ENCODE data around the gene NRP2. TPM values are rescaled to one million over a fixed set of nuclear protein-coding genes. Genes with fewer than 3 reads are reported as not detected.

Gene NRP2
- total RNA-seq, 2 donors from 2014 or later, result 69.7 to 92.4 TPM

DNA sequence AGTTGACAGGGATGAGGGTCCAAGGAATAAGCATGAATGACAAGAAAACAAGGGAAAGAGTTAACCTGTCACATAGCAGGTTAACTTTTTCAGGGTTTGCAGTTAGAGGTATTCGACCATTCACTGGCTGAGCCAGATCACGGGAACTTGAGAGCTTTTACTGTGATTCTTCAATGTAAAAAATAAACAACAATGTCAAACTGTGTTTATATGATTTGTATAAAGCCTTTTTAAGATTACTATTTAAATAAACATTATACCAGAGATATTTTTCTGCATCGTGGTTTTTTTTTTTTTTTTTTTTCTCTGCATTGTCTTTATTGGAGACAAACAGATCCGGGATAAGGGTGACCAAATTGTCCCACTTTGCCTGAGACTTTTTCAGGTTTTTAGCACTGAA is 115.6 kb downstream of the NRP2 start:
- no peak overlapping the region for H3K27ac Mint-ChIP-seq

DNA sequence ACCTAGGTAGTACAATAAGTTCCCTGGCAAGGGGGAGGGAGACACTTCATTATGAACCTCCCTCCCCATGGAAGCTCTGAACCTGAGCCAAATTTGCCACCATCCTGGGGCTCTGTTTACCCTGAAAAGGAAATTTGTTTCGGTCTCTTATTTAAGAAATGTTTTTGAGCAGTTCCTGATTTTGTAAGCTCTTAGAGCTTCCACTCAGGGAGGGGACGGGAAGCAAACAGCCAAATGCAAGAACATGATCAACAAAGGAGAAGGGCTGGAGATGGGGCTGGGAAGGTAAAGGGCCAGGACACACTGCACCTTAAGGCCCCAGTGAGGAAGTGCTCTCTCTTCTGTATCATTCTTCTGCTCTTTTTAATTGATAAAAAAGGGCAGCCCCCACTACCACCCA is 117.9 kb downstream of the NRP2 start:
- H3K27me3 ChIP-seq (ENCODE audit: control insufficient read depth, insufficient read depth, low read length, poor library complexity, severe bottlenecking), result no peaks in the 10 kb centered on the region
- Mint-ChIP-seq H3K9me3 (peaks cover 25% of the 10 kb centered on the region), H3K36me3 (ENCODE audit: low read depth) (peaks cover 45% of the 10 kb centered on the region), H3K27ac (no peak overlapping the region), H3K4me1 (peaks cover 5% of the 10 kb centered on the region), H3K4me3 (no peak overlapping the region), H3K27me3 (ENCODE audit: insufficient read depth) (no peaks in the 10 kb centered on the region)
- H3K27ac ChIP-seq (ENCODE audit: low read depth, low read length), result no peak overlapping the region
- H3K4me1 ChIP-seq (ENCODE audit: control insufficient read depth, insufficient read depth, low read length), result no peaks in the 10 kb centered on the region
- no peak overlapping the region for H3K4me3 ChIP-seq (ENCODE audit: low read length)
- 92 to 94% methylated on average over 2 of the region's 2 CpGs for WGBS, 2 experiments (ENCODE audit: insufficient coverage in 1 of 2, insufficient read length in 1 of 2)
- peaks cover 24% of the 10 kb centered on the region for H3K9me3 ChIP-seq (ENCODE audit: control insufficient read depth, low read length)
- TF ChIP-seq, protein P1, sequence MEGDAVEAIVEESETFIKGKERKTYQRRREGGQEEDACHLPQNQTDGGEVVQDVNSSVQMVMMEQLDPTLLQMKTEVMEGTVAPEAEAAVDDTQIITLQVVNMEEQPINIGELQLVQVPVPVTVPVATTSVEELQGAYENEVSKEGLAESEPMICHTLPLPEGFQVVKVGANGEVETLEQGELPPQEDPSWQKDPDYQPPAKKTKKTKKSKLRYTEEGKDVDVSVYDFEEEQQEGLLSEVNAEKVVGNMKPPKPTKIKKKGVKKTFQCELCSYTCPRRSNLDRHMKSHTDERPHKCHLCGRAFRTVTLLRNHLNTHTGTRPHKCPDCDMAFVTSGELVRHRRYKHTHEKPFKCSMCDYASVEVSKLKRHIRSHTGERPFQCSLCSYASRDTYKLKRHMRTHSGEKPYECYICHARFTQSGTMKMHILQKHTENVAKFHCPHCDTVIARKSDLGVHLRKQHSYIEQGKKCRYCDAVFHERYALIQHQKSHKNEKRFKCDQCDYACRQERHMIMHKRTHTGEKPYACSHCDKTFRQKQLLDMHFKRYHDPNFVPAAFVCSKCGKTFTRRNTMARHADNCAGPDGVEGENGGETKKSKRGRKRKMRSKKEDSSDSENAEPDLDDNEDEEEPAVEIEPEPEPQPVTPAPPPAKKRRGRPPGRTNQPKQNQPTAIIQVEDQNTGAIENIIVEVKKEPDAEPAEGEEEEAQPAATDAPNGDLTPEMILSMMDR (conservative IDR thresholded peaks at IDR 0.05), result no peak
- no peak overlapping the region for H3K9ac ChIP-seq (ENCODE audit: extremely low read depth, low read length, poor library complexity, severe bottlenecking)
- peaks cover 23% of the 10 kb centered on the region for H3K36me3 ChIP-seq (ENCODE audit: control insufficient read depth, insufficient read depth, low read length)
- no peak for DNase-seq

More for the DNA sequence above, 115.6 kb downstream of the NRP2 start:
- H3K4me1 ChIP-seq (ENCODE audit: control insufficient read depth, insufficient read depth, low read length), result no peaks in the 10 kb centered on the region
- peaks cover 24% of the 10 kb centered on the region for H3K9me3 ChIP-seq (ENCODE audit: control insufficient read depth, low read length)
- H3K27me3 ChIP-seq (ENCODE audit: control insufficient read depth, insufficient read depth, low read length, poor library complexity, severe bottlenecking), result no peaks in the 10 kb centered on the region
- no peak for DNase-seq
- H3K9ac ChIP-seq (ENCODE audit: extremely low read depth, low read length, poor library complexity, severe bottlenecking), result no peak overlapping the region
- peaks cover 63% of the 10 kb centered on the region for H3K36me3 Mint-ChIP-seq (ENCODE audit: low read depth)
- peaks cover 39% of the 10 kb centered on the region for H3K36me3 ChIP-seq (ENCODE audit: control insufficient read depth, insufficient read depth, low read length)
- no peaks in the 10 kb centered on the region for H3K27me3 Mint-ChIP-seq (ENCODE audit: insufficient read depth)
- H3K4me1 Mint-ChIP-seq, result peaks cover 5% of the 10 kb centered on the region
- H3K9me3 Mint-ChIP-seq, result peaks cover 25% of the 10 kb centered on the region
- H3K27ac ChIP-seq (ENCODE audit: low read depth, low read length), result no peak overlapping the region
- 97 to 100% methylated on average over 1 to 4 of the region's 4 CpGs for WGBS, 2 experiments (ENCODE audit: insufficient coverage in 1 of 2, insufficient read length in 1 of 2)
- no peak overlapping the region for H3K4me3 ChIP-seq (ENCODE audit: low read length)
- H3K4me3 Mint-ChIP-seq, result no peak overlapping the region
- TF ChIP-seq, protein P1 (conservative IDR thresholded peaks at IDR 0.05), result no peak

DNA sequence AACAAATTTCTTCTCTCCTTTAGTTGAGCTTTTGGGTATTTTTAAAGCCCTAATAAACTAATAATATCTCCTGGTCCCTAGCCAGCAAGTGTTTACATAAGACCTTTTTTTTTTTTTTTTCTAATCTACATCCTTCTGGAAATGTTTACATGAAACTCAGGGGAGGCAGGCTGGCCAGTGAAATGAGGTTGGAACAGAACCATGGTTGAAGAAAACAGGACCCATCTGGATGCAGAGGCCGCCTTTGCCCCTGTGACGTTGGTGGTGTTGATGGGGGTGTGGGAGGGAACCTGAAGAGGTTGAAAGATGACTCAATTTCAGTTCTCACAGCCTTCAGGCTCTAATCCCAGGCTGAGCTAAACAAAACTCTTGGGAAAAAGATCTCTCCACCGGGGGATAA is 118.5 kb downstream of the NRP2 start:
- DNase-seq, result no peak
- H3K9me3 Mint-ChIP-seq, result peaks cover 25% of the 10 kb centered on the region
- Histone ChIP-seq H3K36me3 (ENCODE audit: control insufficient read depth, insufficient read depth, low read length) (peaks cover 19% of the 10 kb centered on the region), H3K27ac (ENCODE audit: low read depth, low read length) (no peak overlapping the region), H3K4me1 (ENCODE audit: control insufficient read depth, insufficient read depth, low read length) (no peaks in the 10 kb centered on the region), H3K9me3 (ENCODE audit: control insufficient read depth, low read length) (peaks cover 24% of the 10 kb centered on the region), H3K27me3 (ENCODE audit: control insufficient read depth, insufficient read depth, low read length, poor library complexity, severe bottlenecking) (no peaks in the 10 kb centered on the region), H3K4me3 (ENCODE audit: low read length) (no peak overlapping the region), H3K9ac (ENCODE audit: extremely low read depth, low read length, poor library complexity, severe bottlenecking) (no peak overlapping the region)
- H3K27ac Mint-ChIP-seq, result no peak overlapping the region
- H3K4me1 Mint-ChIP-seq, result peaks cover 8% of the 10 kb centered on the region
- H3K27me3 Mint-ChIP-seq (ENCODE audit: insufficient read depth), result no peaks in the 10 kb centered on the region
- TF ChIP-seq, protein P1 (conservative IDR thresholded peaks at IDR 0.05), result no peak
- peaks cover 40% of the 10 kb centered on the region for H3K36me3 Mint-ChIP-seq (ENCODE audit: low read depth)
- no peak overlapping the region for H3K4me3 Mint-ChIP-seq
- 80 to 91% methylated on average over 1 to 3 of the region's 3 CpGs for WGBS, 2 experiments (ENCODE audit: insufficient coverage in 1 of 2, insufficient read length in 1 of 2)

Measured in endodermal cell (in vitro differentiated cells).